DND-41 (cell line): ENCODE measurements around the gene PRDM5.

Source experiments
- EZH2 ChIP-seq: IDR thresholded peaks from 3 replicates; pipeline ENCODE4 v1.6.1; 2012; ENCODE audit warnings: borderline replicate concordance, low read depth, mild to moderate bottlenecking, moderate library complexity, low read length, inconsistent platforms; ENCODE audit not compliant: severe bottlenecking
- TF ChIP-seq, protein P1 (sequence below): IDR thresholded peaks from 2 replicates; pipeline ENCODE4 v1.5.1; 2012; ENCODE audit warnings: borderline replicate concordance, low read length, moderate library complexity, mild to moderate bottlenecking; ENCODE audit not compliant: poor library complexity, severe bottlenecking; ENCODE audit errors: extremely low read depth

DNA sequence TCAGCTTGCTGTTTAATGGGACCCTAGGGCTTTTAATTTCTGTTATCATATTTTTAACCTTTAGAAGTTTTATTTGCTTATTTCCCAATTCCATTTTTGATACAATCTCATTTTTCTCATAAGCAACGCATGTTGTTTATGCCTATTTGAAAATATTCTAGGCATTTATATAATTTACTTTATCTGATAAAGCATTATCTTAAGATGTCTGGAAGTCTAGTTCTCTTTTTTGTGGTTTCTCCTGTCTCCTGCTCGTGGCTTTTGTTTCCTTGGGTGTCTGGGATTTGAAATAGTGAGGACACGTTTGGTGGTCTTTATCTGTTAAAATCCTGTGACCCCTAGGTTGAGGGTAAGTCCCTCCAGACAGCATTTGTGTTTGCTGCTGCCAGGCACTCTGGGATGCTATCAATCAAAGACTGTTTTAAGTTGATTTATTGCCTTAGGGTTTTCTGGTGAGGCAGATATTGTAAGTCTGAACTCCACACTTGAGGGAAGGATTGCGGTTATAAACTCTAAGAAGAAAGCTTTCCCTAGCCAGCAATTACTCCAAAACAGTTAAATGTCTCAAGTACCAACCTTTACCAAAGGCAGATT lies 208.0 kb downstream of the PRDM5 start:
- TF ChIP-seq, protein P1, sequence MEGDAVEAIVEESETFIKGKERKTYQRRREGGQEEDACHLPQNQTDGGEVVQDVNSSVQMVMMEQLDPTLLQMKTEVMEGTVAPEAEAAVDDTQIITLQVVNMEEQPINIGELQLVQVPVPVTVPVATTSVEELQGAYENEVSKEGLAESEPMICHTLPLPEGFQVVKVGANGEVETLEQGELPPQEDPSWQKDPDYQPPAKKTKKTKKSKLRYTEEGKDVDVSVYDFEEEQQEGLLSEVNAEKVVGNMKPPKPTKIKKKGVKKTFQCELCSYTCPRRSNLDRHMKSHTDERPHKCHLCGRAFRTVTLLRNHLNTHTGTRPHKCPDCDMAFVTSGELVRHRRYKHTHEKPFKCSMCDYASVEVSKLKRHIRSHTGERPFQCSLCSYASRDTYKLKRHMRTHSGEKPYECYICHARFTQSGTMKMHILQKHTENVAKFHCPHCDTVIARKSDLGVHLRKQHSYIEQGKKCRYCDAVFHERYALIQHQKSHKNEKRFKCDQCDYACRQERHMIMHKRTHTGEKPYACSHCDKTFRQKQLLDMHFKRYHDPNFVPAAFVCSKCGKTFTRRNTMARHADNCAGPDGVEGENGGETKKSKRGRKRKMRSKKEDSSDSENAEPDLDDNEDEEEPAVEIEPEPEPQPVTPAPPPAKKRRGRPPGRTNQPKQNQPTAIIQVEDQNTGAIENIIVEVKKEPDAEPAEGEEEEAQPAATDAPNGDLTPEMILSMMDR: no peak
- no peak for TF ChIP-seq EZH2
